Sigmoid colon (tissue), 7 donors: ENCODE measurements around the gene CSNK2A1. TPM values are rescaled to one million over a fixed set of nuclear protein-coding genes. Genes with fewer than 3 reads are reported as not detected.

Experiments
- DNase-seq: peaks from one replicate; pipeline ENCODE4 v3.0.0-alpha.2; 2019
- H3K27ac ChIP-seq, 4 donors: fragments of 200-600 bp; sonication (generic); one replicate each; pipeline ENCODE4 v1.5.1; 2016 to 2019; ENCODE audit warnings: mild to moderate bottlenecking in 1 of 4
- H3K27me3 ChIP-seq, 3 donors: fragments of 200-600 bp; sonication (generic); one replicate each; pipeline ENCODE4 v1.5.1; 2019; ENCODE audit warnings: mild to moderate bottlenecking in 1 of 3
- H3K36me3 ChIP-seq, 4 donors: fragments of 200-600 bp; sonication (generic); one replicate each; pipeline ENCODE4 v1.5.1; 2016 to 2019
- H3K4me1 ChIP-seq, 4 donors: fragments of 200-600 bp; sonication (generic); one replicate each; pipeline ENCODE4 v1.5.1; 2017 to 2019
- H3K4me3 ChIP-seq, 4 donors: fragments of 200-600 bp; sonication (generic); one replicate each; pipeline ENCODE4 v1.5.1; 2017 to 2019; ENCODE audit warnings: mild to moderate bottlenecking in 2 of 4, moderate library complexity in 1 of 4
- H3K9me3 ChIP-seq, 4 donors: fragments of 200-600 bp in 3 of 4; sonication (generic) in 3 of 4; one replicate each; pipeline versions ENCODE4 v1.5.1 to v1.6.1; 2013 to 2019
- EP300 ChIP-seq, 4 donors: sonication (generic); formaldehyde crosslinking; IDR thresholded peaks; one replicate each; pipeline ENCODE4 v1.6.1; 2017; ENCODE audit warnings: antibody characterized with exemption in 4 of 4
- POLR2A ChIP-seq, 2 donors: fragments of 450-650 bp; IDR thresholded peaks; one replicate each; pipeline ENCODE4 v1.6.1; 2016; ENCODE audit warnings: antibody characterized with exemption in 2 of 2, mild to moderate bottlenecking in 2 of 2, moderate library complexity in 2 of 2
- POLR2AphosphoS5 ChIP-seq, 4 donors: sonication (generic); formaldehyde crosslinking; IDR thresholded peaks; one replicate each; pipeline ENCODE4 v1.6.1; 2017; ENCODE audit warnings: antibody characterized with exemption in 4 of 4
- WGBS, 2 donors: extraction: QIAGEN DNeasy Blood & Tissue Kit; methylation state at CpG; one replicate each; pipeline ENCODE4 v1.1.7; 2013; 5-methylcytosine and 5-hydroxymethylcytosine counted together
- intact Hi-C: fragments of 100-400 bp; cut with DNase I; formaldehyde crosslinking; loops from one replicate; pipeline ENCODE4 v1.15.1; 2023
- polyA plus RNA-seq, 3 donors: library from polyadenylated mRNA; stranded (reverse); fragments of 200-250 nt; gene quantifications; one replicate each; pipeline ENCODE4 v1.2.3, GENCODE V29; 2013
- total RNA-seq, 4 donors: library from RNA; depleted of rRNA; stranded (reverse); fragments of >200 nt; gene quantifications; one replicate each; pipeline ENCODE4 v1.1.0, GENCODE V29; 2016
- TF ChIP-seq, protein P1 (sequence below), 4 experiments: fragments of 450-650 bp in 3 of 4; fragments of 200-600 bp in 1 of 4; IDR thresholded peaks; one replicate each; pipeline ENCODE4 v1.5.1; 2016 to 2019; ENCODE audit warnings: antibody characterized with exemption in 4 of 4, mild to moderate bottlenecking in 3 of 4, moderate library complexity in 2 of 4
- donor health status: healthy with polysubstance abuse.
- donor health status: Bipolar disorder and iron deficiency.
- donor health status: healthy.

Gene CSNK2A1
- total and polyA plus RNA-seq, 7 donors = 33.0 to 77.1 (median 51.5) TPM

DNA sequence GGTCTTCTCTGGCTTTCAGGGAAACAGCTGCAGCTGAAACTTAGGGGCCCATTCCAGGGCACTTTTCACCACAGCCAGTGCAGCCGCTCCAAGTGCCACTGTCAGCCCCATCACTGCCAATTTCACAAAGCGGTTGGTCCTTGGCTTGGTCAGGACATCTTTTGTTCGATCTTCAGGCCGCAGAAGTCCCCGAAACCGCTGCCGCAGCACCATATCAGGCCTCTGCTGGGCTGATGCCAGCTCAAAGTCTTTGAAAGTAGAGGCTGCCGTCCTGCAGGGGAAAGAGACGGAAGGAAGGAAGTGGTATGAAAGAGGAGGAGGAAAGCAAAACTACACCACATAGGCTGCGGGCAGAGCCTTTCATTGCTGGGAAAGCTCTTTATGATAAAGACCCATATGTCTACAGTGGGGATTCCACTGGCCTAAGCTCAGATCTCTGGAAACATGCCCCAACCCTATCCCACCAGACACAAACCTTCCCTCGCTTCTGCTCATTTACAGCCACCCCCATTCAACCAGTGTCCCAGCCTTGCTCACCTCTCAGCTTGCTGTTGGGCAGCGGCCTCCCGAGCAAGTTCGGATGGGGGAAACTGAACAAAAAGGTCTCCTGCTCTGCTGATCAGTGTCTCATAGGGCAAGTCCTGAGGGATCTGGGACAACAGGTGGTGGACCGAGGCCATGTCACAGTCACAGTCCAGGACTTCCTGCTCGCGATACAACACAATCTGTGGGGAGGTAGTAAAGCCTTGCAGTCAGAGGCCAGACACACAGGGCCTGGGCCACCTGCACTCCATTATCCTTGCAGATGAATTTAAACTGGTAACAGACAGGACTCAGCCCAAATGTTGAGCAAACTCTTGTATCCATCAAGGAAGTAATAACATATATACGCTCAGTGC is 104.8 kb downstream of the CSNK2A1 start:
- Histone ChIP-seq H3K4me3 (no peak overlapping the region), H3K9me3 (no peaks in the 10 kb centered on the region), H3K36me3 (peaks cover 50 to 99% (median 73%) of the 10 kb centered on the region in 4 donors), H3K4me1 (no peaks in the 10 kb centered on the region), H3K27ac (no peak overlapping the region), H3K27me3 (no peaks in the 10 kb centered on the region)
- intact Hi-C loops = no loop called here
- TF ChIP-seq POLR2A (IDR thresholded peaks at IDR 0.05) (no peak), EP300 (IDR thresholded peaks at IDR 0.05) (no peak), POLR2AphosphoS5 (IDR thresholded peaks at IDR 0.05) (no peak)
- TF ChIP-seq, protein P1, sequence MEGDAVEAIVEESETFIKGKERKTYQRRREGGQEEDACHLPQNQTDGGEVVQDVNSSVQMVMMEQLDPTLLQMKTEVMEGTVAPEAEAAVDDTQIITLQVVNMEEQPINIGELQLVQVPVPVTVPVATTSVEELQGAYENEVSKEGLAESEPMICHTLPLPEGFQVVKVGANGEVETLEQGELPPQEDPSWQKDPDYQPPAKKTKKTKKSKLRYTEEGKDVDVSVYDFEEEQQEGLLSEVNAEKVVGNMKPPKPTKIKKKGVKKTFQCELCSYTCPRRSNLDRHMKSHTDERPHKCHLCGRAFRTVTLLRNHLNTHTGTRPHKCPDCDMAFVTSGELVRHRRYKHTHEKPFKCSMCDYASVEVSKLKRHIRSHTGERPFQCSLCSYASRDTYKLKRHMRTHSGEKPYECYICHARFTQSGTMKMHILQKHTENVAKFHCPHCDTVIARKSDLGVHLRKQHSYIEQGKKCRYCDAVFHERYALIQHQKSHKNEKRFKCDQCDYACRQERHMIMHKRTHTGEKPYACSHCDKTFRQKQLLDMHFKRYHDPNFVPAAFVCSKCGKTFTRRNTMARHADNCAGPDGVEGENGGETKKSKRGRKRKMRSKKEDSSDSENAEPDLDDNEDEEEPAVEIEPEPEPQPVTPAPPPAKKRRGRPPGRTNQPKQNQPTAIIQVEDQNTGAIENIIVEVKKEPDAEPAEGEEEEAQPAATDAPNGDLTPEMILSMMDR (IDR thresholded peaks at IDR 0.05) = no peak
- 61 to 85% methylated on average over 18 of the region's 18 CpGs for WGBS, 2 donors
- no peak for DNase-seq

GRCh38 chr20:437787-438486 is 105.7 kb downstream of the CSNK2A1 start:
- Histone ChIP-seq H3K27ac (no peak overlapping the region), H3K9me3 (no peaks in the 10 kb centered on the region), H3K36me3 (peaks cover 50 to 92% (median 69%) of the 10 kb centered on the region in 4 donors), H3K4me3 (no peak overlapping the region), H3K4me1 (no peaks in the 10 kb centered on the region), H3K27me3 (no peaks in the 10 kb centered on the region)
- WGBS, 2 donors = 63 to 82% methylated on average over 6 of the region's 6 CpGs
- no peak for DNase-seq
- intact Hi-C loops = no loop called here
- no peak for TF ChIP-seq POLR2A (IDR thresholded peaks at IDR 0.05)
- no peak for TF ChIP-seq EP300 (IDR thresholded peaks at IDR 0.05)
- TF ChIP-seq POLR2AphosphoS5 (IDR thresholded peaks at IDR 0.05) = no peak
- TF ChIP-seq, protein P1 (IDR thresholded peaks at IDR 0.05) = no peak

DNA sequence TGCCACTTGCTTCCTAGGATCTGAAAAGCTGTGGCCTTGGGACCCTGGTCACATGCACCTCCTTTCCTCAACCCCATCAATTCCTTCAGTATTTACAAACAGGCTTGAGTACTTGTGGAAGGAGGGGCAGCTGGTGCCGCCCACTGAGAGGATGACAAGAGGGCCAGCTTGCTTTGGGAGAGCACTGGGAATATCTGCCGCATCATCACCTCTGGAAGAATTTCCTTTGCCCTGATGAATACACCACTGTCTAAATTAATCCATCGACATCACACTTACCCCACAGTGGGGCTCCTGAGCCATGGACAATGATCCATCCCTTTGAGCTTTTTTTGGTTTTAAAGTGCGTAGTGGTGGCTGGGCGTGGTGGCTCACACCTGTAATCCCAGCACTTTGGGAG is 107.1 kb downstream of the CSNK2A1 start:
- no peak for DNase-seq
- no peaks in the 10 kb centered on the region for H3K9me3 ChIP-seq
- H3K27ac ChIP-seq = no peak overlapping the region
- H3K4me1 ChIP-seq = no peaks in the 10 kb centered on the region
- no peaks in the 10 kb centered on the region for H3K27me3 ChIP-seq
- TF ChIP-seq EP300 (IDR thresholded peaks at IDR 0.05) = no peak
- no peak for TF ChIP-seq POLR2AphosphoS5 (IDR thresholded peaks at IDR 0.05)
- no peak overlapping the region for H3K4me3 ChIP-seq
- WGBS, 2 donors = 94 to 98% methylated on average over 5 of the region's 5 CpGs
- intact Hi-C loops = no loop called here
- peaks cover 45 to 92% (median 65%) of the 10 kb centered on the region in 4 donors for H3K36me3 ChIP-seq

GRCh38 chr20:435558-435957 is 108.0 kb downstream of the CSNK2A1 start:
- H3K36me3 ChIP-seq = peaks cover 38 to 90% (median 61%) of the 10 kb centered on the region in 4 donors
- H3K9me3 ChIP-seq = no peaks in the 10 kb centered on the region
- intact Hi-C loops = no loop called here
- H3K27ac ChIP-seq = no peak overlapping the region
- no peaks in the 10 kb centered on the region for H3K27me3 ChIP-seq
- H3K4me1 ChIP-seq = no peaks in the 10 kb centered on the region
- TF ChIP-seq, protein P1 (IDR thresholded peaks at IDR 0.05) = no peak
- no peak for DNase-seq
- 83 to 88% methylated on average over 7 of the region's 7 CpGs for WGBS, 2 donors
- H3K4me3 ChIP-seq = no peak overlapping the region

DNA sequence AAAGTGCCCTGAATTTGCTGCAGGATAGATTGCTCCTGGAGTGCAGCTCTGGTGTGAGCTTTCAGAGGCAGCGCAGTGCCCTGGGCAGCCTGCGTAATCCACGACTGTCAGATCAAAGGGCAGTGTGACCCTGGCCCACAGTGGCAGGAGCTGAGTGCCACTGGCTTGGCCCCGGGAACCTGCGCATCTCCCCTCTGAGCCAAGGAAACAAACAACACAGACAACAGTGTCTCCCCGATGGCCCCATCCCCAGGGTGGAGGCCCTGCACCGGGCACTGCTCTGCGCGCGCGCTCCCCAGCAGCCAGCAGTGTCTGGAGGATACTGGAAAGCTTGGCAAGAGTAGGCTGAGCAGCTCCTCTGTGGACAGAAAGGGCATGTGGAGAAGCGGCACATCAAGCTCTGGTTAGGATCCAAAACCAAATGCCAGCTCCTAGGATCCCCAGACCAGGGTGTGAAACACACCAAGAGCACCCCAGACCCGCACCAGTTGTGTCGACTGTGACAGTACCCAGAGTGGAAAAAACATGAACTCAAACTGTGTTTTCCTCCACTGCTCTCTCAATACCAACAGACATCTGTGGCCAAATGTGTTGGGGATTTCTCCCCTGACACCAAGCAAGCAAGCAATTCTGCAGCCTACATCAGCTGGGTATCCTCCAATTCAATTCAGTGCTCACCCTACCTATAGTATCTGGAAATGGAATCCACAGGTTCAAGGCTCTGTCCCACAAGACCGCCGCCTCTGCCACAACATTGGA is 108.8 kb downstream of the CSNK2A1 start:
- no peak overlapping the region for H3K27ac ChIP-seq
- H3K36me3 ChIP-seq = peaks cover 31 to 90% (median 60%) of the 10 kb centered on the region in 4 donors
- WGBS, 2 donors = 91 to 93% methylated on average over 16 of the region's 16 CpGs
- H3K4me3 ChIP-seq = no peak overlapping the region
- no peaks in the 10 kb centered on the region for H3K27me3 ChIP-seq
- no peaks in the 10 kb centered on the region for H3K9me3 ChIP-seq
- no peak for DNase-seq
- TF ChIP-seq, protein P1 (IDR thresholded peaks at IDR 0.05) = no peak
- no peak for TF ChIP-seq POLR2AphosphoS5 (IDR thresholded peaks at IDR 0.05)
- no peak for TF ChIP-seq POLR2A (IDR thresholded peaks at IDR 0.05)
- TF ChIP-seq EP300 (IDR thresholded peaks at IDR 0.05) = no peak
- intact Hi-C loops = no loop called here
- no peaks in the 10 kb centered on the region for H3K4me1 ChIP-seq
